K562 (cell line): Measurements from ENCODE around the gene ZKSCAN5. TPM values are rescaled to one million over a fixed set of nuclear protein-coding genes. Genes with fewer than 3 reads are reported as not detected.

Source experiments
- AFF4 ChIP-seq: sonication (generic); formaldehyde crosslinking; IDR thresholded peaks from 2 replicates; pipeline ENCODE4 v1.8.0; 2023; ENCODE audit warnings: mild to moderate bottlenecking, missing genetic modification reagents
- ASH1L ChIP-seq: fragments of 450-650 bp; IDR thresholded peaks from 2 replicates; pipeline ENCODE4 v1.6.1; 2018; ENCODE audit warnings: borderline replicate concordance, mild to moderate bottlenecking, low read depth; ENCODE audit not compliant: partially characterized antibody
- CHCHD3 ChIP-seq: fragments of 250-450 bp; sonication (Bioruptor Pico); IDR thresholded peaks from 2 replicates; pipeline ENCODE4 v2.1.2; 2022; ENCODE audit warnings: mild to moderate bottlenecking
- FOS ChIP-seq: IDR thresholded peaks from 3 replicates; pipeline ENCODE4 v1.6.1; 2011; ENCODE audit not compliant: insufficient read length; ENCODE audit errors: extremely low read depth
- HNRNPK ChIP-seq: fragments of 200-400 bp; formaldehyde crosslinking; IDR thresholded peaks from one replicate; pipeline ENCODE4 v1.6.1; 2018; ENCODE audit warnings: mild to moderate bottlenecking, low read depth, low read length; ENCODE audit not compliant: poor library complexity, severe bottlenecking
- KDM5B ChIP-seq: fragments of 200-600 bp; sonication (generic); IDR thresholded peaks from 2 replicates; pipeline ENCODE4 v1.6.1; 2012; ENCODE audit warnings: low read depth, mild to moderate bottlenecking, moderate library complexity, low read length, control low read depth, inconsistent platforms; ENCODE audit not compliant: insufficient replicate concordance
- NR2C1 ChIP-seq, 2 experiments: fragments of 450-650 bp; IDR thresholded peaks; 2 replicates each; pipeline ENCODE4 v1.6.1; 2017; ENCODE audit warnings: mild to moderate bottlenecking in 2 of 2, antibody characterized with exemption in 1 of 2, inconsistent platforms in 1 of 2, missing compliant biosample characterization in 1 of 2, missing genetic modification characterization in 1 of 2
- POLR2B ChIP-seq: fragments of 450-650 bp; IDR thresholded peaks from 2 replicates; pipeline ENCODE4 v1.6.1; 2018; ENCODE audit warnings: low read depth; ENCODE audit not compliant: partially characterized antibody
- SAP30 ChIP-seq: fragments of 200-600 bp; sonication (generic); IDR thresholded peaks from 2 replicates; pipeline ENCODE4 v1.6.1; 2012; ENCODE audit warnings: borderline replicate concordance, low read depth, mild to moderate bottlenecking, moderate library complexity, low read length, control low read depth, inconsistent platforms; ENCODE audit not compliant: insufficient read depth, poor library complexity, severe bottlenecking
- SIN3A ChIP-seq, 2 experiments: fragments of 150-350 bp in 1 of 2; IDR thresholded peaks; 2 replicates each; pipeline ENCODE4 v1.6.1; 2011 to 2016; ENCODE audit warnings: borderline replicate concordance in 2 of 2, low read depth in 2 of 2, low read length in 2 of 2, mild to moderate bottlenecking in 2 of 2, moderate library complexity in 2 of 2; ENCODE audit not compliant: control insufficient read depth in 1 of 2
- SMAD1 ChIP-seq: fragments of 150-350 bp; IDR thresholded peaks from 2 replicates; pipeline ENCODE4 v1.6.1; 2014; ENCODE audit warnings: low read length, low read depth; ENCODE audit not compliant: partially characterized antibody
- TEAD4 ChIP-seq, 2 experiments: sonication (generic) in 1 of 2; formaldehyde crosslinking in 1 of 2; IDR thresholded peaks; 2 replicates each; pipeline versions ENCODE4 v1.6.1 to v1.8.0; 2012 to 2022; ENCODE audit warnings: borderline replicate concordance in 1 of 2, inconsistent platforms in 1 of 2, low read length in 1 of 2, mild to moderate bottlenecking in 1 of 2, missing genetic modification reagents in 1 of 2
- ZBTB1 ChIP-seq: sonication (generic); formaldehyde crosslinking; IDR thresholded peaks from 2 replicates; pipeline ENCODE4 v1.8.1; 2023; ENCODE audit warnings: missing genetic modification reagents, low read depth, mild to moderate bottlenecking, borderline replicate concordance
- polyA plus RNA-seq, 8 experiments: library from polyadenylated mRNA; depleted of rRNA in 4 of 8; stranded (reverse) in 5 of 8; unstranded in 3 of 8; fragments of >200 nt; fragmentation: Nextera tagmentation in 2 of 8; fragmentation: Illumina TruSeq in 1 of 8; extraction: Ambion mirVana in 2 of 8; extraction: Trizol in 1 of 8; gene quantifications; 2 replicates each; pipeline versions ENCODE4 v1.2.1 to v1.2.3, GENCODE V29; 2011 to 2014; ENCODE audit warnings: inconsistent platforms in 1 of 8, missing spikeins in 1 of 8
- total RNA-seq, 7 experiments: library from RNA; depleted of rRNA in 6 of 7; stranded (reverse); fragments of >200 nt in 6 of 7; fragmentation: Illumina TruSeq in 2 of 7; extraction: Trizol in 2 of 7; gene quantifications; 2 replicates each; pipeline versions ENCODE4 v1.2.1 to v1.2.3, GENCODE V29; 2011 to 2021; ENCODE audit warnings: low replicate concordance in 1 of 7
- TF ChIP-seq, protein P1 (sequence below), 2 experiments: fragments of 450-650 bp; conservative IDR thresholded peaks; 2 replicates each; pipeline ENCODE4 v1.6.1; 2017; ENCODE audit warnings: mild to moderate bottlenecking in 2 of 2, moderate library complexity in 2 of 2
- TF ChIP-seq, protein P2 (sequence below): sonication (generic); formaldehyde crosslinking; IDR thresholded peaks from 2 replicates; pipeline ENCODE4 v1.8.0; 2022; ENCODE audit warnings: mild to moderate bottlenecking, missing genetic modification reagents

The ZKSCAN5 gene
- total and polyA plus RNA-seq, 9 of the 15 experiments (the other 6 are each of a cell fraction or from before 2014, with no cell fraction given): 4.2 to 19.0 (median 15.0) TPM

- TF ChIP-seq, protein P1, sequence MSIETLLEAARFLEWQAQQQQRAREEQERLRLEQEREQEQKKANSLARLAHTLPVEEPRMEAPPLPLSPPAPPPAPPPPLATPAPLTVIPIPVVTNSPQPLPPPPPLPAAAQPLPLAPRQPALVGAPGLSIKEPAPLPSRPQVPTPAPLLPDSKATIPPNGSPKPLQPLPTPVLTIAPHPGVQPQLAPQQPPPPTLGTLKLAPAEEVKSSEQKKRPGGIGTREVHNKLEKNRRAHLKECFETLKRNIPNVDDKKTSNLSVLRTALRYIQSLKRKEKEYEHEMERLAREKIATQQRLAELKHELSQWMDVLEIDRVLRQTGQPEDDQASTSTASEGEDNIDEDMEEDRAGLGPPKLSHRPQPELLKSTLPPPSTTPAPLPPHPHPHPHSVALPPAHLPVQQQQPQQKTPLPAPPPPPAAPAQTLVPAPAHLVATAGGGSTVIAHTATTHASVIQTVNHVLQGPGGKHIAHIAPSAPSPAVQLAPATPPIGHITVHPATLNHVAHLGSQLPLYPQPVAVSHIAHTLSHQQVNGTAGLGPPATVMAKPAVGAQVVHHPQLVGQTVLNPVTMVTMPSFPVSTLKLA (conservative IDR thresholded peaks at IDR 0.05): no peak
- no peak for TF ChIP-seq HNRNPK
- 0 out of 2 replicates have a peak, but pooled peaks have one; percentile 22 for TF ChIP-seq TEAD4 (IDR thresholded peaks at IDR 0.05; ENCODE audit: low read length)
- no peak for TF ChIP-seq TEAD4 (CRISPR knock-in tag; IDR thresholded peaks at IDR 0.05; ENCODE audit: borderline replicate concordance)
- TF ChIP-seq, protein P2, sequence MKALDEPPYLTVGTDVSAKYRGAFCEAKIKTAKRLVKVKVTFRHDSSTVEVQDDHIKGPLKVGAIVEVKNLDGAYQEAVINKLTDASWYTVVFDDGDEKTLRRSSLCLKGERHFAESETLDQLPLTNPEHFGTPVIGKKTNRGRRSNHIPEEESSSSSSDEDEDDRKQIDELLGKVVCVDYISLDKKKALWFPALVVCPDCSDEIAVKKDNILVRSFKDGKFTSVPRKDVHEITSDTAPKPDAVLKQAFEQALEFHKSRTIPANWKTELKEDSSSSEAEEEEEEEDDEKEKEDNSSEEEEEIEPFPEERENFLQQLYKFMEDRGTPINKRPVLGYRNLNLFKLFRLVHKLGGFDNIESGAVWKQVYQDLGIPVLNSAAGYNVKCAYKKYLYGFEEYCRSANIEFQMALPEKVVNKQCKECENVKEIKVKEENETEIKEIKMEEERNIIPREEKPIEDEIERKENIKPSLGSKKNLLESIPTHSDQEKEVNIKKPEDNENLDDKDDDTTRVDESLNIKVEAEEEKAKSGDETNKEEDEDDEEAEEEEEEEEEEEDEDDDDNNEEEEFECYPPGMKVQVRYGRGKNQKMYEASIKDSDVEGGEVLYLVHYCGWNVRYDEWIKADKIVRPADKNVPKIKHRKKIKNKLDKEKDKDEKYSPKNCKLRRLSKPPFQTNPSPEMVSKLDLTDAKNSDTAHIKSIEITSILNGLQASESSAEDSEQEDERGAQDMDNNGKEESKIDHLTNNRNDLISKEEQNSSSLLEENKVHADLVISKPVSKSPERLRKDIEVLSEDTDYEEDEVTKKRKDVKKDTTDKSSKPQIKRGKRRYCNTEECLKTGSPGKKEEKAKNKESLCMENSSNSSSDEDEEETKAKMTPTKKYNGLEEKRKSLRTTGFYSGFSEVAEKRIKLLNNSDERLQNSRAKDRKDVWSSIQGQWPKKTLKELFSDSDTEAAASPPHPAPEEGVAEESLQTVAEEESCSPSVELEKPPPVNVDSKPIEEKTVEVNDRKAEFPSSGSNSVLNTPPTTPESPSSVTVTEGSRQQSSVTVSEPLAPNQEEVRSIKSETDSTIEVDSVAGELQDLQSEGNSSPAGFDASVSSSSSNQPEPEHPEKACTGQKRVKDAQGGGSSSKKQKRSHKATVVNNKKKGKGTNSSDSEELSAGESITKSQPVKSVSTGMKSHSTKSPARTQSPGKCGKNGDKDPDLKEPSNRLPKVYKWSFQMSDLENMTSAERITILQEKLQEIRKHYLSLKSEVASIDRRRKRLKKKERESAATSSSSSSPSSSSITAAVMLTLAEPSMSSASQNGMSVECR (CRISPR knock-in tag): peak; percentile 77; the same call in 1 of the 2 replicates
- no peak for TF ChIP-seq POLR2B
- no peak for TF ChIP-seq SMAD1
- peak; percentile 26; the same call in 1 of the 2 replicates for TF ChIP-seq AFF4 (CRISPR knock-in tag)
- TF ChIP-seq SIN3A (IDR thresholded peaks at IDR 0.05; ENCODE audit: borderline replicate concordance in 2 of 2, control insufficient read depth in 1 of 2, low read depth in 2 of 2, low read length in 2 of 2): peak; percentile 59 to 91; a peak in 2 of 4 replicates
- TF ChIP-seq FOS: peak; percentile 20
- TF ChIP-seq CHCHD3: 0 out of 2 replicates have a peak, but pooled peaks have one; percentile 70
- peak; percentile 55 for TF ChIP-seq SAP30
- TF ChIP-seq ASH1L: peak; percentile 62
- no peak for TF ChIP-seq ZBTB1
- no peak for TF ChIP-seq KDM5B
- no peak for TF ChIP-seq NR2C1 (IDR thresholded peaks at IDR 0.05)
- TF ChIP-seq NR2C1 (tag; IDR thresholded peaks at IDR 0.05): no peak
Measured at GRCh38 chr7:99473315-99473596, 31.2 kb upstream of the ZKSCAN5 start (continued).
